Measurements from ENCODE around the gene ASCL2.

DNA sequence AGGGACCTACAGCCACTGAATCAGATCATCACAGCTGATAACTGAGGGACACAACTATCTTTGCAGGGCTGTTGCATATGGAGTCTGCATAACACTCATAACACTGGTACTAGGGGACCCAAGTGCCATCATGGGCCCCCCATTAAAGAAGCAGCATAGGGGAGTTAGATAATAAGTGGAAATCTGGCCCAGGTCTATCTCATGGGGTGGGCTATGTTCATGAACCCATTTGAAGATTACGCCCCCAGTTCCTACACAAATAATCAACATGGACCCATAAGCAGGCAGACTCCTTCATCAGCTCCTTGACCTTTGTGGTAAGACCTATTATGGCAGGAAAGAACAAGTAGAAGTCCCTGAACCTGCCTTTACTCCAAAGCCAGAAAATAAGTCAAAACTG is 48.8 kb downstream of the ASCL2 start:
- TF ChIP-seq GATA2 (IDR thresholded peaks at IDR 0.05; ENCODE audit: low read depth, low read length): no peak
- TF ChIP-seq GATA3 (IDR thresholded peaks at IDR 0.05; ENCODE audit: low read depth, low read length): no peak

All from SH-SY5Y (cell line).